Neural cell (in vitro differentiated cells): ENCODE results near the gene PCCA. TPM values are rescaled to one million over a fixed set of nuclear protein-coding genes. Genes with fewer than 3 reads are reported as not detected.

Experiments
- H2AFZ ChIP-seq: fragments of 200-600, 300-800 bp; sonication (generic), shearing (Covaris generic); 2 replicates; pipeline ENCODE4 v1.6.0; 2014; ENCODE audit warnings: low read depth, mild to moderate bottlenecking, antibody characterized with exemption, low read length, moderate library complexity
- H3F3A ChIP-seq: fragments of 200-600 bp; shearing (Covaris generic); 2 replicates; pipeline ENCODE4 v1.6.1; 2016; ENCODE audit warnings: mild to moderate bottlenecking, moderate library complexity, mixed read lengths, antibody characterized with exemption, low read length; ENCODE audit not compliant: insufficient read depth, poor library complexity, severe bottlenecking
- H3K27ac ChIP-seq: fragments of 200-600, 300-800 bp; sonication (generic), shearing (Covaris generic); 2 replicates; pipeline ENCODE4 v1.5.1; 2014; ENCODE audit warnings: mild to moderate bottlenecking, low read length, moderate library complexity
- H3K27me3 ChIP-seq: fragments of 300-800, 200-600 bp; sonication (generic), shearing (Covaris generic); 2 replicates; pipeline ENCODE4 v1.6.0; 2014; ENCODE audit warnings: mild to moderate bottlenecking, low read depth, low read length, moderate library complexity; ENCODE audit not compliant: insufficient read depth
- H3K36me3 ChIP-seq: fragments of 300-800, 200-600 bp; sonication (generic), shearing (Covaris generic); 2 replicates; pipeline ENCODE4 v1.5.1; 2014; ENCODE audit warnings: mild to moderate bottlenecking, antibody characterized with exemption, low read length, moderate library complexity; ENCODE audit not compliant: insufficient read depth
- H3K4me2 ChIP-seq: fragments of 300-800, 200-600 bp; sonication (generic), shearing (Covaris generic); 2 replicates; pipeline ENCODE4 v1.6.0; 2014; ENCODE audit warnings: mild to moderate bottlenecking, low read length
- H3K4me3 ChIP-seq: fragments of 300-800, 200-600 bp; sonication (generic), shearing (Covaris generic); 2 replicates; pipeline ENCODE4 v1.5.1; 2014; ENCODE audit warnings: mild to moderate bottlenecking, low read length, moderate library complexity
- H3K79me2 ChIP-seq: fragments of 200-600 bp; shearing (Covaris generic); replicated peaks from 2 replicates; pipeline ENCODE4 v1.6.0; 2014; ENCODE audit warnings: mild to moderate bottlenecking, low read length, moderate library complexity; ENCODE audit not compliant: insufficient read depth
- H3K9ac ChIP-seq: fragments of 300-800, 200-600 bp; sonication (generic), shearing (Covaris generic); 2 replicates; pipeline ENCODE4 v1.6.1; 2016; ENCODE audit warnings: mild to moderate bottlenecking, low read length, mixed read lengths
- H3K9me2 ChIP-seq: fragments of 200-600 bp; shearing (Covaris generic); 2 replicates; pipeline ENCODE4 v1.6.1; 2016; ENCODE audit warnings: mild to moderate bottlenecking, low read length, mixed read lengths; ENCODE audit not compliant: insufficient read depth
- H3K9me3 ChIP-seq: fragments of 200-600, 300-800 bp; sonication (generic), shearing (Covaris generic); 2 replicates; pipeline ENCODE4 v1.6.1; 2016; ENCODE audit warnings: mild to moderate bottlenecking, mixed run types, low read length, moderate library complexity, mixed read lengths
- H4K20me1 ChIP-seq: fragments of 200-600 bp; shearing (Covaris generic); 2 replicates; pipeline ENCODE4 v1.6.1; 2016; ENCODE audit warnings: mild to moderate bottlenecking, mixed run types; ENCODE audit not compliant: insufficient read depth
- EP300 ChIP-seq: fragments of 450-650 bp; conservative IDR thresholded peaks from 2 replicates; pipeline ENCODE4 v1.6.1; 2014; ENCODE audit warnings: antibody characterized with exemption, mild to moderate bottlenecking, moderate library complexity; ENCODE audit not compliant: poor library complexity, severe bottlenecking
- EZH2 ChIP-seq: fragments of 200-600, 300-800 bp; shearing (Covaris generic), sonication (generic); IDR thresholded peaks from 2 replicates; pipeline ENCODE4 v1.6.1; 2014; ENCODE audit warnings: antibody characterized with exemption, low read length, borderline replicate concordance, mild to moderate bottlenecking; ENCODE audit not compliant: insufficient read depth, poor library complexity, severe bottlenecking
- MXI1 ChIP-seq: fragments of 450-650 bp; conservative IDR thresholded peaks from 2 replicates; pipeline ENCODE4 v1.6.1; 2014; ENCODE audit warnings: antibody characterized with exemption, mild to moderate bottlenecking; ENCODE audit not compliant: poor library complexity, severe bottlenecking
- POLR2AphosphoS5 ChIP-seq: IDR thresholded peaks from 2 replicates; pipeline ENCODE4 v1.6.1; 2012
- RAD21 ChIP-seq: fragments of 450-650 bp; conservative IDR thresholded peaks from 2 replicates; pipeline ENCODE4 v1.6.1; 2014; ENCODE audit warnings: antibody characterized with exemption, mild to moderate bottlenecking, moderate library complexity
- REST ChIP-seq: IDR thresholded peaks from 2 replicates; pipeline ENCODE4 v1.6.1; 2012; ENCODE audit warnings: borderline replicate concordance
- SMC3 ChIP-seq: fragments of 450-650 bp; conservative IDR thresholded peaks from 2 replicates; pipeline ENCODE4 v1.6.1; 2014; ENCODE audit warnings: antibody characterized with exemption, mild to moderate bottlenecking, moderate library complexity; ENCODE audit not compliant: poor library complexity
- TAF1 ChIP-seq: IDR thresholded peaks from 2 replicates; pipeline ENCODE4 v1.6.1; 2012; ENCODE audit warnings: low read depth
- polyA plus RNA-seq: library from polyadenylated mRNA; depleted of rRNA; stranded (reverse); fragments of >200 nt; gene quantifications from 2 replicates; pipeline ENCODE4 v1.2.3, GENCODE V29; 2014
- TF ChIP-seq, protein P1 (sequence below): fragments of 450-650 bp; IDR thresholded peaks from 2 replicates; pipeline ENCODE4 v1.5.1; 2014; ENCODE audit warnings: antibody characterized with exemption, mild to moderate bottlenecking, moderate library complexity; ENCODE audit not compliant: poor library complexity, severe bottlenecking

PCCA gene
- polyA plus RNA-seq, 1 donor from 2014 or later = 17.0 TPM

DNA sequence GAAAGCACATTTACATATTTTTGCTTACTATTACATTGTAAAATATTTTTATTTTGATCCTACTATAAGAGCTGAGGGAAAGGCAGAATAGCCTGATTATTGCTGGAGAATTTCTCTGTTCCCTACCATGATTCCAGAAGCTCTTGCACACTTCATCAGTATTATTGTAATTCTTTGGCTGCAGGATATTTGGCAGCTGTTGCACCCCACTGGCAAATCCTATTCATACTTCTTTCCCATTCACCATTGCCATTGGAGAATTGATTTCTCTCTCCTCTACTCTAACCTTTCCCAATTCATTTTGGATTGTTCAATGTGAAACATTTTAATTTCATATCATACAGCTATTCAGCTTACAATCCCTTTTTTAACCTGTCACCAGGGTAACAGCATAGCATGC is 261.7 kb downstream of the PCCA start:
- Histone ChIP-seq H3K9ac (no peak overlapping the region), H3K36me3 (no peaks in the 10 kb centered on the region), H3K4me2 (no peak overlapping the region), H3K9me3 (no peaks in the 10 kb centered on the region), H3K27ac (no peak overlapping the region), H3K27me3 (no peaks in the 10 kb centered on the region), H3K4me3 (no peak overlapping the region), H3K79me2 (no peaks in the 10 kb centered on the region), H2AFZ (no peak overlapping the region), H3K9me2 (no peaks in the 10 kb centered on the region), H3F3A (no peaks in the 10 kb centered on the region), H4K20me1 (no peaks in the 10 kb centered on the region)
- TF ChIP-seq RAD21 (no peak), REST (no peak), POLR2AphosphoS5 (no peak), TAF1 (no peak), SMC3 (no peak), EZH2 (no peak), MXI1 (no peak), EP300 (no peak)
- TF ChIP-seq, protein P1, sequence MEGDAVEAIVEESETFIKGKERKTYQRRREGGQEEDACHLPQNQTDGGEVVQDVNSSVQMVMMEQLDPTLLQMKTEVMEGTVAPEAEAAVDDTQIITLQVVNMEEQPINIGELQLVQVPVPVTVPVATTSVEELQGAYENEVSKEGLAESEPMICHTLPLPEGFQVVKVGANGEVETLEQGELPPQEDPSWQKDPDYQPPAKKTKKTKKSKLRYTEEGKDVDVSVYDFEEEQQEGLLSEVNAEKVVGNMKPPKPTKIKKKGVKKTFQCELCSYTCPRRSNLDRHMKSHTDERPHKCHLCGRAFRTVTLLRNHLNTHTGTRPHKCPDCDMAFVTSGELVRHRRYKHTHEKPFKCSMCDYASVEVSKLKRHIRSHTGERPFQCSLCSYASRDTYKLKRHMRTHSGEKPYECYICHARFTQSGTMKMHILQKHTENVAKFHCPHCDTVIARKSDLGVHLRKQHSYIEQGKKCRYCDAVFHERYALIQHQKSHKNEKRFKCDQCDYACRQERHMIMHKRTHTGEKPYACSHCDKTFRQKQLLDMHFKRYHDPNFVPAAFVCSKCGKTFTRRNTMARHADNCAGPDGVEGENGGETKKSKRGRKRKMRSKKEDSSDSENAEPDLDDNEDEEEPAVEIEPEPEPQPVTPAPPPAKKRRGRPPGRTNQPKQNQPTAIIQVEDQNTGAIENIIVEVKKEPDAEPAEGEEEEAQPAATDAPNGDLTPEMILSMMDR = no peak

DNA sequence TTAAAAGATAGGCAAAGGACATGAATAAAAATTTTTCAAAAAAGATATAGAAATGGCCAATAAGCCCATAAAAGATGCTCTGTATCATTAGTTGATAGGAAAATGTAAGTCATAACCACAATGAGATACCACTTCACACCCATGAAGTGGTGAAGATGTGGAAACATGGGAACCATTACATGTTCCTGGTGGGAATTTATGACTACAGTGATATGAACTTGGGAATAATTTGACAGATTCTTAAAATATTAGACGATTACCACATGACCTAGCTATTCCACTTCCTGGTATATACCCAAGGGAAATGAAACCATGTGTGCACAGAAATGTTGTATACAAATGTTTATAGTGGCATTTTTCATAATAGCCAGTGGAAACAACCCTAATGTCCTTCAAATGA is 267.5 kb downstream of the PCCA start:
- H3K27ac ChIP-seq = no peak overlapping the region
- no peaks in the 10 kb centered on the region for H3K79me2 ChIP-seq
- H3K27me3 ChIP-seq = no peaks in the 10 kb centered on the region
- no peak overlapping the region for H2AFZ ChIP-seq
- H3K36me3 ChIP-seq = no peaks in the 10 kb centered on the region
- no peaks in the 10 kb centered on the region for H3K9me2 ChIP-seq
- no peak overlapping the region for H3K4me2 ChIP-seq
- H3F3A ChIP-seq = no peaks in the 10 kb centered on the region
- no peak overlapping the region for H3K9ac ChIP-seq
- H4K20me1 ChIP-seq = no peaks in the 10 kb centered on the region
- no peaks in the 10 kb centered on the region for H3K9me3 ChIP-seq
- H3K4me3 ChIP-seq = no peak overlapping the region
- TF ChIP-seq SMC3 (no peak), TAF1 (no peak), POLR2AphosphoS5 (no peak)

DNA sequence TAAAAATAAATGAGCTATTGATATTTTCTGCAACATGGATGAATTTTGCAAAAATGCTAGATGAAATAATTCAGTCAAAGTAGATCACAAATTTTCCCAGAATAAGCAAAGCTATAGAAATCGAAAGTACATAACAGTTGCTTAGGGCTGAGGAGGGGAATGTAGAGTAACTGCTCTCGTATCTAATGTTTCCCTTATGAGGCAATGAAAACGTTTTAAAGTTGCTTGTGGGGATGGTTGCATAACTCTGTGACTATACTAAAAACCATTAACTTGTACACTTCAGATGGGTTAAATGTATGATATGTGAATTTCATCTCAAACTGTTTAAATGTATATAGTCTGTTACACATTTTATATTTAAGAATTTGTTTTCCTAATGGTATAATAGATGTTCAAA is 268.0 kb downstream of the PCCA start:
- no peak overlapping the region for H3K4me2 ChIP-seq
- no peak overlapping the region for H3K27ac ChIP-seq
- H3F3A ChIP-seq = no peaks in the 10 kb centered on the region
- H3K27me3 ChIP-seq = no peaks in the 10 kb centered on the region
- H4K20me1 ChIP-seq = no peaks in the 10 kb centered on the region
- no peaks in the 10 kb centered on the region for H3K9me2 ChIP-seq
- no peak overlapping the region for H3K9ac ChIP-seq
- H3K36me3 ChIP-seq = no peaks in the 10 kb centered on the region
- H3K9me3 ChIP-seq = no peaks in the 10 kb centered on the region
- H3K79me2 ChIP-seq = no peaks in the 10 kb centered on the region
- no peak for TF ChIP-seq EP300
- TF ChIP-seq MXI1 = no peak
- TF ChIP-seq RAD21 = no peak
- TF ChIP-seq, protein P1 = no peak
- no peak overlapping the region for H2AFZ ChIP-seq
- no peak overlapping the region for H3K4me3 ChIP-seq
